H54 (cell line): ENCODE measurements around the gene SIGLEC1.

Source experiments
- DNase-seq: peaks from one replicate; pipeline ENCODE4 v3.0.0; 2011; ENCODE audit warnings: low spot score, mixed read lengths; ENCODE audit not compliant: insufficient read length
- FAIRE-seq: peaks from 3 replicates; lab custom pipeline; 2011; peaks lifted over from hg19 to GRCh38; lab: Jason Lieb, UNC
- POLR2A ChIP-seq: IDR thresholded peaks from 2 replicates; pipeline ENCODE4 v1.6.1; 2011; ENCODE audit warnings: low read depth, mild to moderate bottlenecking, low read length

SIGLEC1 gene

GRCh38 chr20:3739054-3739925 is 26.9 kb upstream of the SIGLEC1 start:
- DNase-seq: no peak
- FAIRE-seq: no peak
- TF ChIP-seq POLR2A: no peak

DNA sequence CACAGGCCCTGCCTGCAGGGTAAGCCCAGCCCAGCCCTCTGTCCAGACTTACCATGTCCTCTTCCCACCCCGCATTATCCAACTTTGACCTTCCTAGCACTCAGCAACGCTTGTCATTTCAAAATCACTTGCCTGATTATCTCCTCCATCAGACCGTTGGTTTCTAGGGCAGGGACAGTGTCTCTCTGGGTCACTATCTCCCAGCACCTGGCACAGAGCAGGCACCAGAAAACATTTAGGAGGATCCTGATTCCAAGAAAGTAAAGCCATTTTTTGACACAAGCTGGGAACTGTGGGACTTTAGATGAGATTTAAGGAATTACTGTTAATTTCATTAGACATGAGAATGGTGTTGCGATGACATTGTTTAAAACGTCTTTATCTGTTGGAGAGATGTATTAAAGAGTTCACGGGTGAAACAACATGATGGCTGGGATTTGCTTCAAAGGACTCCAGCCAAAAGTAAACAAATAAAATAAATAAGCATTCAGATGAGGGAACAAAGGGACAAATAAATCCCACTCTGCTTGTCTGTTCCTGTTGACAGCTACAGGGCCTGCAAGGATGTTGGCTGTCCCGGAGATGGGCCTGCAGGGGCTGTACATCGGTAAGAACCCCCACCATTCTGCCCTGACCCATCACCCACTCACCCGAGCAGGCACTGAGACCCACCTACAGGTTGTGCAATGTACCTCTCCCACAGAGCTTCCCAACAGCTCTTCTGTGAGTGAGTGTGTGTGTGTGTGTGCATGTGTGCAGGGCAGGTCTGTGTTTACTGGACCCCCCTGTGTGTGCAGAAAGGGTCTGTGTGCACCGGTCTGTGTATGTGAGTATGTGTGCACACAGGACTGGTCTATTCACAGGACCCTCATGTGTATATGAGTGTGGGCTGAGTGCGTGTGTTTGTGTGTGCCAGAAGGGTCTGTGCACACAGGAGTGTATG is 26.0 kb upstream of the SIGLEC1 start:
- no peak for DNase-seq
- TF ChIP-seq POLR2A: no peak
- no peak for FAIRE-seq

GRCh38 chr20:3735768-3736167 is 23.4 kb upstream of the SIGLEC1 start:
- no peak for DNase-seq
- TF ChIP-seq POLR2A: no peak
- no peak for FAIRE-seq

DNA sequence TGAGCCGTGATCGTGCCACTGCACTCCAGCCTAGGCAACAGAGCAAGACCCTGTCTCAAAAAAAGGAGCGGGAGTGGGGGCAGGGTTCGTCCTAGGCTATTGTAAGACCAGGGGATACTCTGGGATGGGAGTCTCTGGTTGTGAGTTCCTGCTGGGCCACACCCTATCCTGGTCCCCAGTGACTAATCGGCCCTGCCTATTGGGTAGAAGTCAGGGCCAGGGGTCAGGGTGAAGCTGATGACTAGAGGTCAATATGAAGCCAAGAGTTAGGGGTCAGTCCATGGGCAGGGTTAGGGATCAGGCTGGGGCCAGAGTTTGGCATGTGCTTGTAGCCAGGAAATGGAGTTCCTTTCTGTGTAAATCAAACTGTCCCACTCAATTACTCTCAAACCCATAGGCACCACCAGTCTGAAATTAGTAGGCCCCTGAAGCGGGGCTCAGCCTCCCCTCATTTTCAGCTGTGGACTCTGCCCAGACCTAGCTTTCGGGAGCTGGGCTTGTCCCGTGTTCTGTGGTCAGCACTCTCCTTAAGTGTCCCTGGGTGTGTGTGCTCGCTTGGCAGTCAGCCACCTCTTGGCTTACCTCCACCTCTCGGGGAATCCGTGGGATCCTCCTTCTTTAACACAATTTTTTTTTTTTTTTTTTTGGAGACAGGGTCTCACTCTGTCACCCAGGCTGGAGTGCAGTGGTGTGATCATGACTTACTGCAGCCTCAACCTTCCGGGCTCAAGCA is 21.9 kb upstream of the SIGLEC1 start:
- DNase-seq (no peak), FAIRE-seq (no peak)
- TF ChIP-seq POLR2A: no peak

DNA sequence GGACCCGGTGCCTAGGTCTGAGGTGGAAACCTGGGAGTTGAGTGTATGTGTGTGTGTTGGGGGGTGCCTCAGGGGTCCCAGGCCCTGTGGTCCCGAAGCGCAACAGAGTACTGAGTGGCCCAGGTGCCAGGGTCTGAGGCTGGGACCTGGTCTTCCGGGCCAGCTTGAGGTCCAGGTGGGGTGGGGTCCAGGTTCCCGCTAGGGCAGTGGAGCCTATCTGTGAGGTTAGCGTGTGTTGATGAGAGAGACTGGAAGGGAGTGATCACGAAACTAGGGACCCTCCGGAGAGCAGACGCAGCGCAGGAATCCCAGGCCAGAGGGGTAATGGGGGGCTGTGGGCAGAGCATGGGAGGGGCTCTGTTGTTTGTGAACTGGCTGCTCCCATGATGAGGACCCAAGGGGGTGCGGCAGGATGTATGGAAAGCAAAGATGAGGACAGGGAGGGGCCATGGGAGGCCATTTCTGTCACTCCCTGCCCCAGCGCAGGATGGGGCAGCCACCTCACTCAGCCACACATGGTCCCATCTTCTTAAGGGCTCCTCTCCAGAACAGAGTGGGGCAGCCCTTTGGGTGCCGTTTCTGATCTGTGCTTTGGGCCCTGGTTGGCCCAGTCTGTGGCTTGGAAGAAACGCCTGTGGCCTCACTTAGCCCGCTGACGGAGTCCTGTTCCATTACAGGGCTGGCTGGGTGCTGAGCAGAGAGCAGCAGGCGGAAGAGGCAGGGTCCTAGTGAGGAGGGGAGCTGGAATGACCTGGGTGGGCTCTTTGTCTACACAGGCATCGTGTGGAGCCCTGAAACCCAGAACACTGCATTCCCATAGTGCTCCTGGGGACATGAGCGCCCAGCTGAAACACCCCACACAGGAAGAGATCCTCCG is 21.0 kb upstream of the SIGLEC1 start:
- no peak for TF ChIP-seq POLR2A
- FAIRE-seq (no peak), DNase-seq (no peak)

- DNase-seq (no peak), FAIRE-seq (no peak)
- TF ChIP-seq POLR2A: no peak
Measured at GRCh38 chr20:3732327-3733118, 20.1 kb upstream of the SIGLEC1 start, which contains the start of gene HSPA12B. HSPA12B (plus strand) TSS chr20:3732685; CDS start chr20:3738675, 5,990 bp downstream.

DNA sequence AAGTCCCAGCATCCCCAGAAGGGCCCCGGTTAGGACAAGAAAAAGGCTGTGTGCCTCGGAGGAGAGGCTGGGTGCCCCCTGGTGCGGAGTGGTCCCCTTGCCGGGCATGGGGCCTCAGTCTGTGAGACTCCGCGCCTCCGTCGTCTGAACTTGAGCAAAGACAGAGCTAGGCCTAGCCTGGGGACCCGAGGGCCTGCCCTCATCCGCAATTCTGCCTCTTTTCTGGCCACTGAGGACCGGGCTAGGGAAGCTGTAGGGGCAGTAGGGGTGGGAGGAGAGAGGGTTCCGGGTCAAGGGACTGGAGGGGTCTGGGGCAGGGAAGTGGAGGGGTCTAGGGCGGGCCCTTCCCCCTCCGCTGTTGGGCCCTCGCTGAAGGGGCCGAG is 19.5 kb upstream of the SIGLEC1 start:
- no peak for TF ChIP-seq POLR2A
- FAIRE-seq (no peak), DNase-seq (no peak)

DNA sequence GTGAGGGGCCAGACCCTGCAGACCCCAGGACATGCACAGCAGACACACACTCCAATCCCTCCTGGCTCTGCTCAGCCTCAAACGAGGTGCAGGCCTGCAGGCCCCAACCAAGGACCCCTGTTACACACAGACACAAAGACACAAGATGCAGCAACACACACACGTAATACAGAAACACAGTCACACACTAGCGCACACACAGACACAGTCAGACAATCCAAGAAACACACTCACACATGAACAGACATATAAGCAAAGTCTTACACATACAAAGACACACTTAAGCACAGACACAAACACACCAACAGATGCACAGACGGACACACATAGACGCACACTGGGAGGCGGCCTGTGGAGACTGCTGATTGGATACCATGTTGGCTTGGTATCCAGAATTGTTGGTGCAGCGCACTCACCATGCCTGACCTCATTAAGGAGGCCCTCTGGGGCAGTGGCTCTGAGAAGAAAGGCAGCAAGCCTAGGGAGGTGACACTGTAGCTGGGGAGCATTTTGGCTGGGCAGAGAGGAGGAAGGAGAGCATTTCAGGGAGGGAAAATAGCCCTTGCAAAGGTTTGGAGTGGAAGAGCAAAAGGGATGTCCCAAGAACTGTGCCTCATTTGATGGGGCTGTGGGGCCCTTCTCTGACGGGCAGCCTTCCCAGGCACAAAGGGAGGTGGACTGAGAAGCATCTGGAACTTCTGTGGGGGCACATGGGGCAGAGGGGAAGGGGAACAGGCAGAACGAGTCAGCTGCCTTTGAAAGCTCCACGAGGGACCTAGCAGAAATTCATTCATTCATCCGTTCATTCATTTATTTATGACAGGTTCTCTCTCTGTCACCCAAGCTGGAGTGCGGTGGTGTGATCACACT is 18.6 kb upstream of the SIGLEC1 start:
- TF ChIP-seq POLR2A: no peak
- no peak for DNase-seq
- no peak for FAIRE-seq

DNA sequence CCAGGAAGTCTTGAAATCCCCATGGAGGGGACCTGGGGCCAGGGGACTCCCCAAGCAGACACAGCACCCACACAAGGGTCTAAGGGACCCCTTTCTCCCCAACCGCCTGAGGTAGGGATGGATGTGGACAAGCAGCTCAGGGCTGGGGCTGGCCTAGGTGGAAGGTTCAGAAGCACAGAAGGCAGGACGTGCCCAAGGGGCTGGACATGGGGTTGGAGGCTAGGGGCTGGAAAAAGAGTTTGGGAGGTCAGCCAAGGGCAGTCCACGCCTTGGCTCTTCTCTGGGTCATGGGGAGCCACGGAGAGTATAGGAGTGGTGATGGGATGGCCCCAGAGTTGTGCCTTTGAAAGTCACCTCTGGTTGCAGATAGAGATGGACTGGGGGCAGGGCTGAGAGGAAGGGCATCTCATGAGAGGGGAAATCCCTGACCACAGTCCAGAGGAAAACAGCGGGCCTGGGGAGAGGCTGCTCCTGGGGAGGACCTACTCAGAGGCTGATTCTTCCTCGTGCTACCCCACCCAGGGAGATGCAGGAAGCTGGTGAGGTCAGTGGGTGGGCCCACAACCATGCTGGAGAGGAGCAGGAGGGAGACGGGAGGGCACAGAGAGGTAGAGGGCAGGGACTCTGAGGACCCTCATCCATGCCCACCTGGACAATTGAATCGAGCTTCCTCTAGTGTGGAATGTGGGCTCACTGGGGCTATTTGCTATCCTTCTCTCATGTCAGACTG is 17.6 kb upstream of the SIGLEC1 start:
- FAIRE-seq (no peak), DNase-seq (no peak)
- no peak for TF ChIP-seq POLR2A

DNA sequence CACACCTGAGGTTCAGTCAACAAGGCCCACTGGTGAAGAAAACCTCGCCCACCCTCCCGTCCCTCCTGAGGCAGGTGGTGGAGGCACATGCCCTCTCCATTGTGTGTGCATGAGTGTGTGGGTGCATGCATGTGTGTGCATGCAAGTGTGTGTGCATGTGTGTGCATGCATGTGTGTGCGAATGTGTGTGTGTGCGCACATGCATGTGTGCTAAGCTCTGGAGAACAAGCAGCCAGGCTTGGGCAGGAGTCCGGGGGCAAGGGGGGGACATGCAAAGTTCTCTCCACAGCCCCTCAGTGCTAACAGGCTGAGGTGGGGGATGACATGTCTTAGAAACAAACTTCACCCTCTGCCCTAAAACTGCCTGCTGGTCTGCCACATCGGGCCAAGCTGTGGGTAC is 17.0 kb upstream of the SIGLEC1 start:
- FAIRE-seq (no peak), DNase-seq (no peak)
- no peak for TF ChIP-seq POLR2A
